DMS79 (cell line): ENCODE data around the gene PPA1.
"Not testable (repeated sequence)": the region's sequence is repeated elsewhere in the genome, so short reads cannot be mapped to it uniquely, and the experiment has no call there.

Experiments used
- DNase-seq: peaks from one replicate; lab custom pipeline; 2025; lab: John Stamatoyannopoulos, UW

The PPA1 gene

DNA sequence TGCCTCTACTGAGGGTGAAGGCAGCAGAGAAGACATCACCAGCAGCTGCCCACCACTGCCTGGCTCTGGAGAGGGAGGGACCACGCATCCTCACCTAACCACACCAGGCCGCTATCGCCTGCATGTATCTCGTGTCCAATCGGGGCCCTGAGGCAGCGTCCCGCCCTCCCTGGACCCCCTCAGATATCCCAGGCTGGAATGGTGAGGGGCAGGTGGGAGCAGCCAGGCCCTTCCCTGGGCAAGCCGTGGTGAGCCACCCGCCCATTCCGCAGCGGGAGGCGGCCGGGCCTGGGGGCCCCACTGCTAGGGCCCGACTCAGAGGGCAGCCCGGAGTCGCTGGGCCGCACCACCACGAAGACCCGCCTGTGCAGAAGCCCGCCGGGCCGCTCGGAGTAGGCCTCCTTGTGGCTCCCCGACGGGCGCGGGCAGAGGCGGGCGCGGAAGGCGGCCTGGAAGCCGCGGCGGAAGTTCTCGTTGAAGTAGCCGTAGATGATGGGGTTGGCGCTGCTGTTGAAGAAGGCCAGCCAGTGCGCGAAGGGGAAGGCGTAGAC lies 21.6 kb upstream of the PPA1 start:
- DNase-seq: no peak

GRCh38 chr10:70253878-70254765 lies 20.9 kb upstream of the PPA1 start:
- DNase-seq: no peak

GRCh38 chr10:70250961-70251680 lies 17.9 kb upstream of the PPA1 start:
- no peak for DNase-seq

DNA sequence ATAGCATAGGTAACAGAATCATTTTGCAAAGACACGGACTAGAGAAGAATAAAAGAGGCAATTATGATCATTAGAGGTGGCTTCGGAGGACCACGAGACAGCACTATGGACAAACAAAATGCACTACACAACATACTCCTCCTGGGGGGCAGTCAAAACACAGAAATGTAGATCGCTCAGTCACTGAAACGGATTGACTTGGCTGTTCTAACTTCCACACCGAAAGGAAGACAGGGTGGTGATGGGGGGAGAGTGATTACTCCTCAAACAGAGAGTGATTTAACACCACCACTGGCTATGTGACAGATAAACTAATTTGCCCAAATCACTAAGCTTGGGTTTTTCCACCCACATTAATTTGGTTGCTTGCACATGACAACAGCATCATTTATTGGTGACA lies 14.1 kb upstream of the PPA1 start:
- DNase-seq: no peak

DNA sequence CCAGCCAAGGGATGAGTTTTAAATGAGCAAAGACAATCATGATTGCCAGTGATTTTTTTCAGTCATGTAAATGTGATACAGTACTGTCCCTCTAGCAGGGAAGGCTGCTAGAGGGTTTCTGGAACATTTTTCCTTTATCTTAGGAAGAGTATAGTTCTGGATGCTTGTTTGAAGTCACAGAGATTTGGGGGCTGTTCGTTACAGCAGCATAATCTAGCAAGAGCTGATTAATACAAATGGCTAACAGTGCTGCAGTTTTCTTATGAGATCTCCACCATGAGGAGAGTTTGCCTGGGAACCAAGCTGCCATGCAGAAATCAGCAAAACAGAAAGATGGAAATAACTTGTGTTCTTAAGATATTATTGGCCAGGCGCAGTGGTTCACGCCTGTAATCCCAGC lies 7.9 kb upstream of the PPA1 start:
- no peak for DNase-seq

GRCh38 chr10:70239986-70240385 lies 6.8 kb upstream of the PPA1 start:
- DNase-seq: not testable (repeated sequence)

- not testable (repeated sequence) for DNase-seq
Observed at GRCh38 chr10:70239077-70239976, 6.1 kb upstream of the PPA1 start.

GRCh38 chr10:70237958-70238536 lies 4.8 kb upstream of the PPA1 start:
- DNase-seq: not testable (repeated sequence)

GRCh38 chr10:70234668-70235447 lies 1.6 kb upstream of the PPA1 start:
- no peak for DNase-seq

GRCh38 chr10:70233939-70234300 lies 691 bp upstream of the PPA1 start:
- DNase-seq: no peak

GRCh38 chr10:70232859-70233108 lies 445 bp downstream of the PPA1 start:
- DNase-seq: no peak

GRCh38 chr10:70232155-70232858 lies 922 bp downstream of the PPA1 start:
- DNase-seq: no peak

GRCh38 chr10:70228491-70228890 lies 4.7 kb downstream of the PPA1 start:
- DNase-seq: no peak

DNA sequence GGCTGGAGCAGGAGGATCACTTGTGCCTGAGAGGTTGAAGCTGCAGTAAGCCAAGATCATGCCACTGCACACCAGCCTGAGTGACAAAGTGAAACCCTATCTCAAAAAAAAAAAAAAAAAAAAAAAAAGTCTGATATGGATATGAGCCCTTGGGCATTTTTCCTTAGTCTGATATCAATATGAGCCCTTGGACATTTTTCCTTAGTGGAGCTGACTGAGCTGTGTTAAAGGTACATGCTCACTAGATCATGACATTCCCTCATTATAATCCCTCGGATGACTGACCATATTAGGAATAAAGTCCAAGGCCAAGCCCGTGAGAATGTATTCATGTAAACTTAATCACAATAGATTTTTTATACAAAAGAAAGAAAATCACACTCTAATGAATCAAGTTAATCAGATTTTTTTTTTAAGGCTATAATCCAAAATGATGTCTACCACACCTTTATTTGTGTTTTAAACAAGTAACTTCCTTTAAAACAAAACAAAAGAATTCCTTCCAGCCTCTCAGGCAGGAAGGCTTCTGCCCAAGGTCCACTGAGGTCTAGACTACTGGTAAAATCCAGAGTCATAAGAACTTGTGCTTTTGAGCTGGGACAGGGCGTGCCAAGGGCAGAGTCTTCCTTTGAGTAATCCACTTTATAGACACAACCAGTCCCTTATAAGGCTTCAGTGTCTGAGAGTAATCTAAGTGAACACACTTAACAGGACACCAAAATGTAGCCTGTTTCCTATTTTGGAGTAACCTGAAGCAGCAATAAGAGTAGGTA lies 5.5 kb downstream of the PPA1 start:
- no peak for DNase-seq

- no peak for DNase-seq
Observed at GRCh38 chr10:70223728-70224127, 9.5 kb downstream of the PPA1 start.

DNA sequence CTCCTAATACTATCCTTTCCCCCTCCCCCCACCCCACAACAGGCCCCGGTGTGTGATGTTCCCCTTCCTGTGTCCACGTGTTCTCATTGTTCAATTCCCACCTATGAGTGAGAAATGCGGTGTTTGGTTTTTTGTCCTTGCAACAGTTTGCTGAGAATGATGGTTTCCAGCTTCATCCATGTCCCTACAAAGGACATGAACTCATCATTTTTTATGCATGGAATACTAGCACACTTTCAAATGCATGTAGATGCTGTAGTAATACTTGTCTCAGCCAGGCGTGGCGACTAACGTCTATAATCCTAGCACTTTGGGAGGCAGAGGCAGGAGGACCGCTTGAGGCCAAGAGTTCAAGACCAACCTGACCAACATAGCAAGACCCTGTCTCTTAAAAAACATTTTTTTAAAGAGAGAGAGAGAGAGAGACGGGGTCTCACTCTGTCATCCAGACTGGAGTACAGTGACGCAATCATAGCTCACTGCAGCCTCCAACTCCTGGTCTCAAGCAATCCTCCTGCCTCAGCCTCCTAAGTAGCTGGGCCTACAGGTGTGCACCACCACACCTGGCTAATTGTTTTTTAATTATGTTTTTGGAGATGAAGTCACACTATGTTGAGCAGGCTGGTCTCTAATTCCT lies 10.3 kb downstream of the PPA1 start:
- not testable (repeated sequence) for DNase-seq

- no peak for DNase-seq
Observed at GRCh38 chr10:70222340-70222794, 10.9 kb downstream of the PPA1 start.

- no peak for DNase-seq
Observed at GRCh38 chr10:70221030-70221429, 12.2 kb downstream of the PPA1 start.

GRCh38 chr10:70212879-70213278 lies 20.4 kb downstream of the PPA1 start:
- no peak for DNase-seq
